ENCODE results near the gene MRPL19. TPM values are rescaled to one million over a fixed set of nuclear protein-coding genes. Genes with fewer than 3 reads are reported as not detected.

MRPL19 gene
- total and polyA plus RNA-seq, 2 of the 13 experiments (the other 11 are each of a cell fraction or from before 2014, with no cell fraction given), result 43.2 to 163 TPM

GRCh38 chr2:75737961-75738360 is 91.4 kb downstream of the MRPL19 start:
- DNase-seq (ENCODE audit: low spot score) (no peak), FAIRE-seq (no peak), ATAC-seq (no peak)
- peaks cover 0 to 3% of the 10 kb centered on the region in 2 experiments; a peak in 1 of 5 replicates for H3K27me3 ChIP-seq (ENCODE audit: control insufficient read depth in 1 of 2, insufficient read depth in 2 of 2, low read length in 2 of 2)
- no peak overlapping the region for H3K4me2 ChIP-seq (ENCODE audit: low read depth, low read length)
- in situ Hi-C loops (cut with HindIII; ENCODE audit: extremely low pct_ligation_motif_present, low pct_unique_long_range_greater_than_20kb), result no loop called here
- no TSS peak for BruUV-seq (replicated peaks)
- H3K9me3 ChIP-seq (ENCODE audit: low read length), result peaks cover 2% of the 10 kb centered on the region; the same call in 1 of the 2 replicates
- H3K4me3 ChIP-seq (replicated peaks in 1 of 3; ENCODE audit: insufficient read depth in 1 of 3, low read depth in 2 of 3, low read length in 3 of 3), result no peak overlapping the region
- CTCF ChIA-PET (ENCODE audit: low intra/inter-chr PET ratio, low total read pairs), result no interaction called here
- no peak overlapping the region for H3K27ac ChIP-seq (ENCODE audit: extremely low read length, insufficient read depth, low read length)
- no peaks in the 10 kb centered on the region for H4K20me1 ChIP-seq (ENCODE audit: insufficient read depth, low read length)
- H2AFZ ChIP-seq (ENCODE audit: low read length), result no peak overlapping the region
- no peak for TF ChIP-seq KLF9 (CRISPR knock-in tag; IDR thresholded peaks at IDR 0.05; ENCODE audit: low read depth)
- H3K4me1 ChIP-seq (ENCODE audit: insufficient read depth, low read length), result no peaks in the 10 kb centered on the region
- WGBS (ENCODE audit: low lambda C conversion rate), result 9% methylated on average over 1 of the region's 1 CpG
- H3K36me3 ChIP-seq (replicated peaks in 1 of 2; ENCODE audit: control insufficient read depth in 1 of 2, insufficient read depth in 2 of 2, low read length in 2 of 2), result no peaks in the 10 kb centered on the region
- POLR2A ChIA-PET, result no interaction called here
- intact Hi-C loops (cut with micrococcal nuclease; ENCODE audit: unreplicated experiment), result no loop called here
- H3K79me2 ChIP-seq (ENCODE audit: insufficient read depth, low read length), result no peaks in the 10 kb centered on the region
- H3K9ac ChIP-seq (ENCODE audit: insufficient read depth, low read depth, low read length), result no peak overlapping the region

Small RNA genes within 50 kb of the gene (small RNA-seq; reads per million reads assigned to genes)
- 0 reads per million in 3 experiments for gene RF00012 (ENCODE audit: insufficient read depth in 2 of 3, insufficient read length in 3 of 3, low read depth in 2 of 3, low replicate concordance in 1 of 3)

Other genes with a start within 250 kb of the MRPL19 start
- gene EVA1A, start 85.8 kb upstream of the MRPL19 start, total RNA-seq (2016; rRNA removed; fragmentation: Illumina TruSeq; extraction: Trizol), result 55.9 and 57.8 TPM in 2 replicates
- gene EVA1A, start 85.8 kb upstream of the MRPL19 start, polyA plus RNA-seq (2011; rRNA removed), result 57.5 and 65.4 TPM in 2 replicates
- 49.0 and 65.8 TPM in 2 replicates for gene GCFC2, start 64.1 kb downstream of the MRPL19 start, total RNA-seq (2016; rRNA removed; fragmentation: Illumina TruSeq; extraction: Trizol)
- gene GCFC2, start 64.1 kb downstream of the MRPL19 start, polyA plus RNA-seq (2011; rRNA removed), result 22.5 and 26.8 TPM in 2 replicates

Measured in HepG2 (cell line).